Spleen (tissue), 11 donors: ENCODE measurements around the gene BORCS8. TPM values are rescaled to one million over a fixed set of nuclear protein-coding genes. Genes with fewer than 3 reads are reported as not detected.
A peak's percentile ranks its signal among the peaks of the same experiment; 100 is the strongest.

Source experiments
- DNase-seq: peaks from one replicate; pipeline ENCODE4 v3.0.0-alpha.2; 2020
- H3K27ac ChIP-seq, 8 donors: fragments of 200-600 bp; sonication (generic) in 7 of 8; 1 replicate in 4 of 8; 2 replicates in 4 of 8; pipeline versions ENCODE4 v1.5.0 to v1.8.0; 2016 to 2021; ENCODE audit warnings: inconsistent platforms in 4 of 8, mild to moderate bottlenecking in 4 of 8, moderate library complexity in 1 of 8
- H3K27me3 ChIP-seq, 7 donors: fragments of 200-600 bp; sonication (generic) in 6 of 7; replicated peaks in 1 of 7; 1 replicate in 4 of 7; 2 replicates in 3 of 7; pipeline versions ENCODE4 v1.5.0 to v1.8.0; 2016 to 2021; ENCODE audit warnings: inconsistent platforms in 3 of 7, mild to moderate bottlenecking in 1 of 7
- H3K36me3 ChIP-seq, 6 donors: fragments of 200-600 bp; sonication (generic) in 5 of 6; 1 replicate in 4 of 6; 2 replicates in 2 of 6; pipeline versions ENCODE4 v1.5.0 to v1.8.0; 2016 to 2021; ENCODE audit warnings: inconsistent platforms in 2 of 6
- H3K4me1 ChIP-seq, 6 donors: fragments of 200-600 bp; sonication (generic) in 5 of 6; 1 replicate in 3 of 6; 2 replicates in 3 of 6; pipeline versions ENCODE4 v1.5.0 to v1.8.0; 2016 to 2021; ENCODE audit warnings: inconsistent platforms in 3 of 6
- H3K4me3 ChIP-seq, 8 donors: fragments of 200-600 bp; sonication (generic) in 7 of 8; 1 replicate in 4 of 8; 2 replicates in 4 of 8; pipeline versions ENCODE4 v1.5.0 to v1.8.0; 2016 to 2021; ENCODE audit warnings: inconsistent platforms in 4 of 8, mild to moderate bottlenecking in 4 of 8, moderate library complexity in 2 of 8
- H3K9me3 ChIP-seq, 8 donors: fragments of 200-600 bp; sonication (generic) in 7 of 8; 1 replicate in 4 of 8; 2 replicates in 4 of 8; pipeline versions ENCODE4 v1.5.0 to v1.8.0; 2016 to 2021; ENCODE audit warnings: inconsistent platforms in 4 of 8
- CTCF ChIP-seq, 11 experiments: fragments of 200-600 bp in 7 of 11; fragments of 450-650 bp in 4 of 11; sonication (generic) in 4 of 11; IDR thresholded peaks in 8 of 11; conservative IDR thresholded peaks in 3 of 11; 1 replicate in 7 of 11; 2 replicates in 4 of 11; pipeline versions ENCODE4 v1.4.0 to v1.8.0; 2016 to 2021; ENCODE audit warnings: antibody characterized with exemption in 11 of 11, inconsistent platforms in 4 of 11, mild to moderate bottlenecking in 1 of 11
- POLR2A ChIP-seq, 3 donors: fragments of 450-650 bp; IDR thresholded peaks; one replicate each; pipeline ENCODE4 v1.5.1; 2017; ENCODE audit warnings: antibody characterized with exemption in 3 of 3, mild to moderate bottlenecking in 1 of 3
- POLR2AphosphoS5 ChIP-seq, 3 donors: sonication (generic); formaldehyde crosslinking; IDR thresholded peaks; one replicate each; pipeline ENCODE4 v1.5.1; 2017; ENCODE audit warnings: antibody characterized with exemption in 3 of 3
- WGBS, 5 donors: extraction: QIAGEN DNeasy Blood & Tissue Kit in 3 of 5; methylation state at CpG; one replicate each; pipeline versions ENCODE4 v1.1.5 to v1.1.7; 2013 to 2018; 5-methylcytosine and 5-hydroxymethylcytosine counted together
- intact Hi-C: fragments of 100-400 bp; cut with DNase I; formaldehyde crosslinking; loops from one replicate; pipeline ENCODE4 v1.15.0; 2023; ENCODE audit warnings: low total_unique reads
- polyA plus RNA-seq, 3 donors: library from polyadenylated mRNA; stranded (reverse); fragments of 200-250 nt; gene quantifications; one replicate each; pipeline ENCODE4 v1.2.1, GENCODE V29; 2013
- total RNA-seq, 7 donors: library from RNA; depleted of rRNA in 3 of 7; stranded (reverse); fragments of >200 nt in 3 of 7; fragmentation: NEBNext Ultra II Directional in 4 of 7; extraction: Animal tissue kit (Norgen Biotek cat#: 25700) in 4 of 7; gene quantifications; one replicate each; pipeline versions ENCODE4 v1.1.0 to v1.2.1, GENCODE V29; 2016 to 2021
- donor health status: healthy with polysubstance abuse.
- donor health status: DM: no; HTN: no; CAD: no; lungs with moderate emphysema.
- donor health status: DM: no; HTN: no; CAD: no.
- donor health status: Bipolar disorder and iron deficiency.
- donor health status: healthy.
- donor health status: DM: no; HTN: no; CAD: no.
- donor health status: DM: yes; HTN: yes; CAD: no.

Gene BORCS8
- total and polyA plus RNA-seq, 10 donors: 14.0 to 52.1 (median 26.2) TPM

- H3K4me1 ChIP-seq: peaks cover 0 to 15% (median 8%) of the 10 kb centered on the region in 6 donors
- peak overlapping the region in 1 of 8 donors; percentile 33 for H3K27ac ChIP-seq
- intact Hi-C loops: no loop called here
- WGBS, 5 donors: 39 to 58% (median 42%) methylated on average over 36 to 47 of the region's 47 CpGs
- no peaks in the 10 kb centered on the region for H3K9me3 ChIP-seq
- no peaks in the 10 kb centered on the region for H3K27me3 ChIP-seq
- peak overlapping the region in 1 of 8 donors; percentile 23 for H3K4me3 ChIP-seq
- TF ChIP-seq POLR2AphosphoS5 (IDR thresholded peaks at IDR 0.05) (peak; percentile 51 to 64 (median 63)), POLR2A (IDR thresholded peaks at IDR 0.05) (no peak), CTCF (IDR thresholded peaks at IDR 0.05 in 8 of 11, conservative IDR thresholded peaks at IDR 0.05 in 3 of 11) (peak; percentile 84 to 97 (median 96))
- peaks cover 0 to 52% (median 27%) of the 10 kb centered on the region in 6 donors for H3K36me3 ChIP-seq
- DNase-seq: peak; percentile 95
Measured at GRCh38 chr19:19145684-19146608, 46.0 kb downstream of the BORCS8 start.

- TF ChIP-seq POLR2A (IDR thresholded peaks at IDR 0.05): no peak
- no peak for TF ChIP-seq CTCF (IDR thresholded peaks at IDR 0.05 in 8 of 11, conservative IDR thresholded peaks at IDR 0.05 in 3 of 11)
Measured at GRCh38 chr19:19145281-19145680, 46.7 kb downstream of the BORCS8 start.

DNA sequence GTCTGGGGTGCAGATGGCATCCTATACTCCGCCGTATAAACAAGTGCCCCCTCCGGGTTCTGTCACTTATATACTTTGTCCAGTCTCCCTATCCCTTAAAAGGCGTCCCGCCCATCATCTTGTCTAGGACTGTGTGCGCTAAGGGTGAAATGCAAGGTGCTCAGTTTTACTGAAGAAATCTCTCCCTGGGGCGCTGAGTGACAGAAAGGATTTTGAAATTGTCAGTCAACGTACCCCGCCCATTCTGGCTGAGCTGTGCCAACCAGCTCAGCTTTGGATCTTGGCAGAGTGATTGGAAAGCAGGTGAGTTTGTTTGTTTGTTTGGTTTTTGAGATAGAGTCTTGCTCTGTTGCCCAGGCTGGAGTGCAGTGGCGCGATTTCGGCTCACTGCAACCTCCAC, 49.6 kb downstream of the BORCS8 start:
- intact Hi-C loops: no loop called here
- H3K27me3 ChIP-seq: no peaks in the 10 kb centered on the region
- 89 to 96% (median 95%) methylated on average over 12 of the region's 12 CpGs for WGBS, 5 donors
- peaks cover 0 to 19% (median 9%) of the 10 kb centered on the region in 6 donors for H3K36me3 ChIP-seq
- no peak overlapping the region for H3K4me3 ChIP-seq
- DNase-seq: no peak
- TF ChIP-seq POLR2A (IDR thresholded peaks at IDR 0.05) (no peak), POLR2AphosphoS5 (IDR thresholded peaks at IDR 0.05) (no peak), CTCF (IDR thresholded peaks at IDR 0.05 in 8 of 11, conservative IDR thresholded peaks at IDR 0.05 in 3 of 11) (no peak)
- H3K9me3 ChIP-seq: no peaks in the 10 kb centered on the region
- H3K4me1 ChIP-seq: peaks cover 3 to 35% (median 25%) of the 10 kb centered on the region in 6 donors
- no peak overlapping the region for H3K27ac ChIP-seq

More at GRCh38 chr19:19145281-19145680, 46.7 kb downstream of the BORCS8 start:
- WGBS, 5 donors: 88 to 91% (median 88%) methylated on average over 17 of the region's 17 CpGs
- DNase-seq: no peak
- peaks cover 0 to 12% (median 8%) of the 10 kb centered on the region in 6 donors for H3K4me1 ChIP-seq
- no peaks in the 10 kb centered on the region for H3K27me3 ChIP-seq
- intact Hi-C loops: no loop called here
- no peak overlapping the region for H3K4me3 ChIP-seq
- no peaks in the 10 kb centered on the region for H3K9me3 ChIP-seq
- no peak overlapping the region for H3K27ac ChIP-seq
- H3K36me3 ChIP-seq: peaks cover 0 to 47% (median 27%) of the 10 kb centered on the region in 6 donors

GRCh38 chr19:19140476-19140875, 51.5 kb downstream of the BORCS8 start:
- 60 to 77% (median 67%) methylated on average over 5 of the region's 5 CpGs for WGBS, 5 donors
- intact Hi-C loops: no loop called here
- H3K4me1 ChIP-seq: peaks cover 0 to 32% (median 22%) of the 10 kb centered on the region in 6 donors
- no peak for DNase-seq
- no peak for TF ChIP-seq POLR2A (IDR thresholded peaks at IDR 0.05)
- no peak for TF ChIP-seq POLR2AphosphoS5 (IDR thresholded peaks at IDR 0.05)
- no peak for TF ChIP-seq CTCF (IDR thresholded peaks at IDR 0.05 in 8 of 11, conservative IDR thresholded peaks at IDR 0.05 in 3 of 11)
- no peaks in the 10 kb centered on the region for H3K27me3 ChIP-seq
- no peaks in the 10 kb centered on the region for H3K9me3 ChIP-seq
- H3K36me3 ChIP-seq: peaks cover 0 to 5% (median 0%) of the 10 kb centered on the region in 6 donors
- no peak overlapping the region for H3K27ac ChIP-seq
- no peak overlapping the region for H3K4me3 ChIP-seq
